ENCODE results near the gene SWT1.
A peak's percentile ranks its signal among the peaks of the same experiment; 100 is the strongest.

The SWT1 gene

GRCh38 chr1:185284116-185284515, 127.1 kb downstream of the SWT1 start:
- no peak for TF ChIP-seq CTCF (IDR thresholded peaks at IDR 0.05; ENCODE audit: low read length, missing control alignments)
- H3K4me3 ChIP-seq (replicated peaks; ENCODE audit: low read depth, low read length), result no peak overlapping the region
- DNase-seq (ENCODE audit: low read depth), result peak; percentile 44

GRCh38 chr1:185284533-185285276, 127.7 kb downstream of the SWT1 start:
- no peak for TF ChIP-seq CTCF (IDR thresholded peaks at IDR 0.05; ENCODE audit: low read length, missing control alignments)

DNA sequence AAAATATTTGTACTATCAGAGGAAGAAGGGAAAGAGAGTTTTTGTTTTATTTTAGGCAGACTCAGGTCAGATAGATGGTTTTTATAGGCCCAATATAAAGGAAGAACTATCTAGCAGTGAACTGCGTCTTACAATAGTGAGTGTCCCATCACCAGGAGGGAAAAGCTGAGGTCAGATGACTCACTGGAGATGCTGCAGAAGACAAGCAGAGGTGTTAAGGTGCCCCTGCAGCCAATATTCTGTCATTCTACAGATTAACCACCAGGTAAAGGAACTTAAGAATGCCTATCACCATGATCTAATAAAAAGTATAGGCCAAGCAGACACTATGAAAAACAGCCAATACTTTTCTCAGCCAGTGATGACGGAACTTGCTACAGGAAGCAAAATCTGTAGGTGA, 130.5 kb downstream of the SWT1 start:
- no peak for DNase-seq (ENCODE audit: low read depth)
- no peak overlapping the region for H3K4me3 ChIP-seq (replicated peaks; ENCODE audit: low read depth, low read length)
- no peak for TF ChIP-seq CTCF (IDR thresholded peaks at IDR 0.05; ENCODE audit: low read length, missing control alignments)

More at GRCh38 chr1:185284533-185285276, 127.7 kb downstream of the SWT1 start:
- peak; percentile 24 for DNase-seq (ENCODE audit: low read depth)
- no peak overlapping the region for H3K4me3 ChIP-seq (replicated peaks; ENCODE audit: low read depth, low read length)

- TF ChIP-seq CTCF (IDR thresholded peaks at IDR 0.05; ENCODE audit: low read length, missing control alignments), result no peak
- H3K4me3 ChIP-seq (replicated peaks; ENCODE audit: low read depth, low read length), result no peak overlapping the region
- DNase-seq (ENCODE audit: low read depth), result no peak
These were observed 131.5 kb downstream of the SWT1 start for GRCh38 chr1:185288435-185288834.

- no peak for DNase-seq (ENCODE audit: low read depth)
- no peak for TF ChIP-seq CTCF (IDR thresholded peaks at IDR 0.05; ENCODE audit: low read length, missing control alignments)
- H3K4me3 ChIP-seq (replicated peaks; ENCODE audit: low read depth, low read length), result no peak overlapping the region
These were observed 132.9 kb downstream of the SWT1 start for GRCh38 chr1:185289880-185290279.

- H3K4me3 ChIP-seq (replicated peaks; ENCODE audit: low read depth, low read length), result no peak overlapping the region
- no peak for DNase-seq (ENCODE audit: low read depth)
- no peak for TF ChIP-seq CTCF (IDR thresholded peaks at IDR 0.05; ENCODE audit: low read length, missing control alignments)
These were observed 134.2 kb downstream of the SWT1 start for GRCh38 chr1:185291159-185291558.

- no peak for TF ChIP-seq CTCF (IDR thresholded peaks at IDR 0.05; ENCODE audit: low read length, missing control alignments)
- no peak for DNase-seq (ENCODE audit: low read depth)
- no peak overlapping the region for H3K4me3 ChIP-seq (replicated peaks; ENCODE audit: low read depth, low read length)
These were observed 134.7 kb downstream of the SWT1 start for GRCh38 chr1:185291652-185292051.

Measured in fibroblast of pulmonary artery (primary cell).